ENCODE data around the gene CHMP1B.

DNA sequence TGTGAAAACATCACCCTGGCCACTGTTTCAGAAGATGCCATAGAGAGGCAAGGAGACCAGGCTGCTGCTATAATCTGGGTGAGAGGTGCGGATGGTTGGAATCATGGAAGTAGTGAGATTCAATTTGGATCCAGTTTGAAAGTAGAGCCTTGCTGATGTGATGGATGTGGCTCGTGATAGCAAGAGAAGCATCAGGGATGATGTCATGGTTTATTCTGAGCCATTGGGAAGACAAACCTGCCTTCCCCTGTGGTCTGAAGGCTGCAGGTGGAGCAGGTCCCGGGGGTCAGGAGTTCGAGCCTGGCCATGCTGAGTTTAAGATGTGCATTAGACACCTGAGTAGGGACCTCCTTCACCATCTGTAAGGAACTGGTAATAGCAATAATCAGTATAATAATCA, 49.6 kb upstream of the CHMP1B start:
- no peak for TF ChIP-seq POLR2A (IDR thresholded peaks at IDR 0.05)
- no peak for TF ChIP-seq CTCF (IDR thresholded peaks at IDR 0.05)

All from testis (tissue), 2 donors.